NCI-H187 (cell line): ENCODE data around the gene EGFL7.

ENCODE experiments used
- DNase-seq, 2 experiments: peaks; one replicate each; lab custom pipeline; 2025; lab: John Stamatoyannopoulos, UW

The EGFL7 gene

DNA sequence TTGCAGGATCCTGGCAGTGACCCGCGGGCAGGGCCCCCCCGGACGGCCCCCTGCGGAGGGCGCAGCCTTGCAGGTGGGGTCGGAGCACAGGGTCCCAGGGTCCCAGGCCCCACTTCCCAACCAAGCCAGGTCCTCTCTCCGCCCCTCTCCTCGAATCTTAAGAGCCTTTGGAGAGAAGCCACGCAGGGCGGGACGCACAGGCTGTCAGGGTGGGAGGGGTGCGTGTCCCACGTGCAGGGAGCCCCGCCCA lies 18.4 kb upstream of the EGFL7 start:
- DNase-seq = no peak

DNA sequence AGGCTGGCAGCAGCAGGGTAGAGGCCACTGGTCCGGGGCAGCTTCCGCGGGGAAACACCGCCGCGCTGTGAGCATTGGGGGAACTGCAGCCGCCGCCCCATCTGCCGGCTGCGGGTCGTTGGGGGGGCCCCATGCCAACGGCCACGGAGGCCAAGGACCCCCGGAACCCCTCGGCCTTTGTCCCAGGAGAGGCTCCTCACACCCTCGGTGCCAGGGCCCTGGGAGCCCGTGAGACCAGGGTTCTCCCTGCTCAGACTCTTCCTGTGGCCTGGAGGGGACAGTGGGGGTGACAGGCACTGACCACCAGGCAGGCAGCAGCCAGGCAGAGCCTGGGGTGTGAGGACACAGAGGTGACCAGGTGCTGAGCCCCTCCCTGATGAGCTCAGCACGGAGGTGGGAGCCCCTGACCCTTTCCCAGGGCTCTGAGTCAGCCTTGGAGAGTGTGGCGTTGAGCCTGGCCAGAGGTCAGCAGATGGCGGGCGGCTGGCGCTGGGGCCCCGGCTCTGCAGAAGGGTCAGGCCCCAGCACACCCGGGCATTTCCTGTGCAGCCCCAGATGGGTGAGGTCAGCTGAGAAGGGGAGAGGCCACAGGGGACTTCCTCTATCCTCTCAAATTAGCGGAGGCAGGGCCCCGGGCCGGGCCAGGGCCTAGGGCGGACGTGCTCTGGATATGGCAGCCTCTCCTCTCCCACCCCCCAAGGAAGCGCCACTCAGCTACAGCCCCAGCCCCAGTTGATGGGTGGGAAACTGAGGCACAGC lies 17.9 kb upstream of the EGFL7 start:
- DNase-seq = no peak

DNA sequence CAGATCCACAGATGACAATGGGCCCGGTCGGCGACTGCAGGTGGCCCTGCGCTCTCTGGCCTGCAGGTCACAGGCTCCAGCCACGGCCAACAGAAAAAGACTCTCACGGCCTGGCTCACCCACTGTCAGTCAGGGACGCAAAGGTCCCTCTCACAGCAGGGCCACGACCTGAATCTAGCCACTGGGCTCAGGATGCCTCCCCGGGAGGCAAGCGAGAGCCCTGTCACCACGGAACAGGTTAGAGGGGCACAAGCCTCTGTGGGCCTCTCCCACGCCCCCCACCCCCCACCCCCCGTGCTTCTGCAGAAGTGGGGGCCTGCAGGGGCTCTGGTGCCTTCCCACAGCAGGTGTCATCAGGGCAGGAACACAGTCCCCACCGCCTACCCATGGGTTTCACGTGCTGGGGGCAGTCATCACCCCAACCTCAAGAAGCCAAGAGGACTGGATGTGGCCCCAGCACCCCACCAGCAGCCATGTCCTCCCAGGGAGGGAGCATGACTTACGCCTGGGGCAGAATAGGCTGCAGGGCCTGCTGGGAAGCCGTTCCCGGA lies 17.3 kb upstream of the EGFL7 start:
- no peak for DNase-seq

DNA sequence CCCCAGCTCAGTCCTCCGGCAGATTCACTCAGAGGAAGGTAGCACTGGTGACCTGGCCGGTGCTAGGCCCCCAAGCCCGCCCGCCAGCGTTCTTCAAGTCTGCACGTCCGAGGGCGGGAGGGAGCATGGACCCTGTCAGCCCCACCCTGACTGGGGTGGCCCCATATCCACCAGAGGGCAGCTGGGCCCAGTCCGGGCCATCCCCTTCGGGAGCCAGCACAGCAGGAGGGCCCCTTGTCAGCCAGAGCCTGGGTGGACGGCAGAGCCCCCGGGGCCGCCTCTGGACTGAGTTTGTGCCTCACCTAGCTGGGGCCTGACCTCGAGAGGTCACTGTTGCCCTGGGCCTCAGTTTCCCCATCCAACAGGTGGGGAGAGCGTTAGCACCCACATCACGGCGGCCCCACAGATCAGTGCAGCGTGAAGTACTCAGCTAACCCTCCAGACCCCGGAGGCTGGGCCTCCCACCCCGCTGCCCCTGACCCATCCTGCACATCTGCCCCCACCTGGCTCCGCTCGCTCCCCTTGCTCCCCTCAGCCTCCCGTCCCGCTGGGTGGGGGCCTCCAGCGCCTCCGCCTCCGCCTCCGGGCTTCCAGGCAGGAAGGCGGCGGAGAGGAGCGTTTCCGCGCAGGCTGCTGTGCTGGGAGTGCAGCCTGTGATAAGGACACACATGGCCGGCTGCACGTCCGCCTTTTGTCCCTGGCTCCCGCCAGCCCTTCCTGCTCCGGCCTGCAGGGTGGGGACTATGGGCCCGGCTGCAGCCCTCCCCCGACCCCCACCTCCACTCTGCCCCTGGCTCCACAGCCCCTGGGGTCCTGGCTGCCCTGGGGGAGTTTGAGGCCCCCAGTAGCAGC lies 16.6 kb upstream of the EGFL7 start:
- DNase-seq = no peak

DNA sequence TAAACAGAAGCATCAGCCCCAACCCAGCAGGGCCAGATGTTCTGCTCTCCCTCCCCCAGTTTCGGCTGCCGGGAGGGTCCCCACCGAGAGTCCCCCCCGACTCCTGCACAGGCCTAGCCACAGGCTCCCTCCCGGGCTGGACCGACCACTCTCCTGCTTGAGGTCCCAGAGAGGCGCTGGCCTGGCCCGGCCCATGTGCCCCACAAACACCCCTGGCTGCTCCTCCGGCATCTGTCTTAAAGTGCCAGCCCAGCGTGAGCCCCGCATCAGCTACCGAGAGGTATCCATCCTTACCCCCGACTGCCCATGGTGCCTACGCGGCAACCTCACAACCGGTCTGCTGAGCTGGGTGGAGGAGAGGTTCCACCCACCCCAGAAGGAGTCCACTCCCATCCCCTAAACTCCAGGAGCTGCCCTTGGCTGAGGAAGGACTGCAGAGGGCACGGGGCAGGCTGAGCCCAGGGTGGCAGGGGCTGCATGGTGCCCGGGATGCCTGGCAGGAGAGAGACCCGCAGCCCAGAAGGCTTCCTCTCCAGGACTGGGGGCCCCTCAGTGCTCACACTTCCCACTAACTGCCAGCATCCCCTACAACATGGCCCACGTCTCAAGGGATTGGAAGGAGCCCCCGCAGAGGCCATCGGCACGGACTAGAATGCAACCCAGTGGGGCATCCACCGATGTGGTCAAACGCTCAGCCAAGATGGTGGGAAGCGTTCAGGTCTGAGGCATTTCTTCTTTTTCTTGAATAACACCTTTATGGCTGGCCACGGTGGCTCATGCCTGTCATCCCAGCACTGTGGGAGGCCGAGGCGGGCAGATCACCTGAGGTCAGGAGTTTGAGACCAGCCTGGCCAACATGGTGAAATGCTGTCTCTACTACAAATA lies 15.6 kb upstream of the EGFL7 start:
- no peak for DNase-seq

DNA sequence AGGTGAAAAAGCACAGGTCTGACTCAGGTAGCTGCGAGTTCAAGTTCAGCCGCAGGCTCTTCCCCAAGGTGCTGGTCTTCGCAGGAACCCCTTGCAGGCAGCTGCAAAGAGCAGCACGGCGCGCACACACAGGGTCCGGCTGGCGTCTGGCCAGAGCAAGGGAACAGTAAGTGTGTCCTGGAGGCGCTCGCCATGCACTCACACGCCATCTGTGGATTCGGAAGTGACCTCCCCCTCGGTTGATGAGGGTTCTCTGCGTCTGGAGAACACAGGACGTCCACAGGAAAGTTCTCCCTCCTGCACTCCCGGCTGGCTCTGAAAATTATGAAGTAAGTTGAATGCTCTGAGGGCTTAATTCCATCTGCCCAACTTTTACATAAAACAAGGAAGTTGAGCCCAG lies 14.0 kb upstream of the EGFL7 start:
- DNase-seq = no peak

DNA sequence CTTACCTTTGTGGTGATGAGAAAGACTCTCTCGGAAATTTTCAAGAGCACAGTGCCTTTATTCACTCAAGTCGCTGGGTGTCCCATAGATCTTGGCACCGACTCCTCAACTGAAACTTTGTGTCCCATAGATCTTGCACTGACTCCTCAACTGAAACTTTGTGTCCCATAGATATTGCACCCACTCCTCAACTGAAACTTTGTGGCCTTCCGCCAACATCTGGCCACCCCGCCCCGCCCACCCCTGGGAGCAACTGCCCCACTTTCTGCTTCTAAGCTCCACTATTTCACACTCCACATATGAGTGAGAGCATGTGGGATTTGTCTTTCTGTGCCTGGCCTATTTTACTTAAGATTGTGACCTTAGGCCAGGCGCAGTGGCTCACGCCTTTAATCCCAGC lies 12.7 kb upstream of the EGFL7 start:
- no peak for DNase-seq

DNA sequence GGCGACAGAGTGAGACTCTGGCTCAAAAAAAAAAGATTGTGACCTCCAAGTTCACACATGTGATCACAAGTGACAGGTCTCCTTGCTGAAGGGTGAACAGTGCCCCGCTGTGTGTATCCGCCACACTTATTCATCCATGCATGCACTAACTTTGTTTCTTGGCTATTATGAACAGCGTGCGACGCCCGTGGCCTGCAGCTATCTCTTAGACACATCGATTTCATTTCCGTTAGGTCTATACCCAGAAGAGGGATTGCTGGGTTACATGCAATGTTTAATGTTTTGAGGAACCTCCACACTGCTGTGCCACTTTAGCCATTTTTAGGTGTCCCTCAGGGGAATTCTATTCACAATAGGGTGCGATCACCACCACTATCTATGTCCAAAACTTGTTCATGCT lies 12.1 kb upstream of the EGFL7 start:
- no peak for DNase-seq

DNA sequence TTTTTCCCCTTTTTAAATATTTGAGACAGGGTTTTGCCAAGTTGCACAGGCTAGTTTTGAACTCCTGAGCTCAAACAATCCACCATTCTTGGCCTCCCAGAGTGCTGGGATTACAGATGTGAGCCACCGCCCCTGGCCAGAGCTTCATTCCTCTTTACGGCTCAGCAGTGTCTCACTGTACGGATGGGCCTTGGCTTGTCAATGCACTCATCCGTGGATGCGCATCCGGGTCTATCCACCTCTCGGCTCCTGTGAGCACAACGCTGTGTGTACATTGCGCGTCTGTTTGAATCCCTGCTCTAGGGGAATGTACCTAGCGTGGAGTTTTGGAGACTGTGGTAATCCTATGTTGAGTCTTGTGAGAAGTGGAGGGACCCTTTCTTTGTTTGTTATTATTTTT lies 10.9 kb upstream of the EGFL7 start:
- DNase-seq = no peak

DNA sequence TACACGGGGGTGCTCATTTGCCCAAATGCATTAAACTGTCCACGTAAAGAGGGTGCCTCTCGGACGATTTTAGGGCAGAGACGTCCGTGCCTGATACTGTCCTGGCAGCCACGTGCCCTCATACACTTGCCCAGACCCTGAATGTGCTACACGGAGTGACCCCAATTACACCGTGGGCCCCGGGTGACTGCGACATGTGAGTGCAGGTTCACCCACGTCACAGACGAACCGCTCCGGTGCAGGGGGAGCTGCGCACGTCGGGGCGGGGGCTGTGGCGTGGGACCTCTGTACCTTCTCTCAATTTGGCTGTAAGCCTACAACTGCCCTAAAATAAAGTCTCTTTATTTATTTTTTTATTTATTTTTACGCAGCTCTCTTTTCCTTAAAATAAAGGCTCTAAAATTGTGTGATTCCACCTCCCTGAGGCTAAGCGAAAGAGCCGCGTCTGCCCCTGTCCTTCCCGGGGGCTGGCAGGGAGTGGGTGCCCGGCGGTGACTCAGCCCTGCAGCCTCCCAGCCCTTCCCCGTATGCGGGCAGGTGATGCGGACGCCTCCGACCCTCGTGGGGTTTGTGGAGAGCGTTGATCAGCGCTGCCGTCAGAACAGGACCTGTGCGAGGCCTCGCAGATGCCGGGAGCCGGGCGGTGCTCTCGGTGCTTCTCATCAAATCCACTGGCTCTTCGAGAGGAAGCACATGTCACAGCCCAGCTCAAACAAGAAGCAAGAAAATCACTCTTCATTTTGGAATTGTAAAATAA lies 9.2 kb upstream of the EGFL7 start:
- no peak for DNase-seq

DNA sequence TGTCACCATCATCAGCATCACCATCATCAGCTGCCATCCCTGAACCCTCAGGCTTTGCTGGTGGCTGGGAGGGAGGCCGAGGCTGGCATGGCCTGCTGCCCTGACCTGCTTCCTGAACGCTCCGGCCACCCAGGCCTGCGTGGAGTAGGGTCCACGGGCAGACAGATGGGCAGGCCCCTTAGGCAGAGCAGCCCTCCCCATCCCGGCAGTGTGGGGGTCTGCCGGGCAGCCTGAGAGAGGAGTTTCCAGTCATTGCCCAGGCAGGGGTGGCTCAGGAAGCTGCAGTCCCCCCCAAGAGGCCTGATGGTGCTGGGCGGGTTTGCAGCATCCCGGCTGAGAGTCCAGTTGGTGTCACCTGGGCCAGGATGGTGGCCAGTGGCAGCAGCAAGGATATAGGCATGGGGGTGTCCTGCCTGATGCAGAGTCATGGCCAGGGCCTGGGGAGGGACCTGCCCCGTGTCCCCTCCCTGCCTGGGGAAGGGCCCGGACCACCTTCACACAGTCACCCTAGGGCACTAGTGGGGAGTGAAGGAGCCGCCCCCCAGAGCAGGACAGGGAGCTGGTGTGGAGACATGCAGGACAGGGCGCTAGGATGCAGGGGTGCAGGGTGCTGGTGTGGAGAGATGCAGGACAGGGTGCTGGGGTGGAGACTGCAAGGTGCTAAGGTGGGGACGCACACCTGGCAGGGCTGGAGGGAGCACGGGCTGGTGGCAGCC lies 7.7 kb upstream of the EGFL7 start:
- DNase-seq = no peak

DNA sequence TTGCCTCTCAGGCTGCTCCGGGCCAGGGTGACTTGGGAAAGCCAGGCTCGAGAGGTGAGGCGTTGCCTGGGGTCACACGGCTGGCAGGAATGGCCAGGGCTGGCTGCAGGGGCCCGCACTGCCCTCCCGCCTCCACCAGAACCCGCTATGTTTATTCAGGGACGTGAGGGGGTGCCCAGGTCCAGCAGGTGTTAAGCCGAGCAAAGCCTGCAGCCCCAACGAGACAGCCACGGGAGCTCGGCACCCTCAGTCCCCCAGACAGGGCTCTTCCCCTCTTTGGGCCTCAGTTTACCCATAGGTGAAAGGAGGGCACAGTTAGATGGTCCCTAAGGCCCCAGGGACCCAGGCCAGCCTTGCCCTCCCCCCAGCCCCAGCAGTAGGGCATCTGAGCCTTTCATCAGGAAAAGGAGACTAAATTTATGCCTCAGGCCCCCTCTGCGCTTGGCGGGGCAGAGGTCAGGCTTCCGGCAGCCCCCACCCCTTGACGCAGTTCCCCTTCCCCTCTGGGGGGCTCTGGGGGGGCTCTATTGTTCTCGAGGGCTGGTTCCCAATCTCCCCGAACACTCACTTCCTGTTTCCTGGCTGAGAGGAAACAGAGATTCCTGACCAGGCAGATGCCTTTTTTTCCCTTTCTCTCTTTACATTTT lies 7.1 kb upstream of the EGFL7 start:
- DNase-seq = no peak

DNA sequence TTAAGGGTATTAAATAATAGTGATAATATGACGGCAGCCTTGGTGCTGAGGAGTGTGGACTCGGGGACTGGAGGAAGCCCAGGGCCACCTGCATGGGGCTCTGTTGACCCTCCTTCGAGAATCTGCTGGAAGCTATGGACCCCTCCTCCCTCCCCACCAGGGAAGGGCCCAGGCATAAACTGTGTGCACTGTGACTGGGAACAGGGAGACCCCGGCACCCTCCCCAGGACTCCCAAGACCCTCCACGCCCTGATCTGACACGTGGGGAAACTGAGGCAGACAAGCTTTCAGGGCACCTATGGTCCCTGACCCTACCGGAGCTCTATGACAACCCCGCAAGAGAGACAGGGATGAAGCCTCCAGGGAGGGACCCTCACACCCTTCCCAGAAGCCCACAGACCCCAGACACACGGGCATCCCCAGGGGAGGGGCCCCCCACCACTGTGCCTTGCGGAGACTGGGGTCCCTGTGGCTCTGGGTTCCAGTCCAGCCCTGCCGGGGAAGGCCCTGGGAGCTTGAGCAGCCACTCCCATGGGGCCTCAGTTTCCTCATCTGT lies 6.5 kb upstream of the EGFL7 start:
- no peak for DNase-seq

DNA sequence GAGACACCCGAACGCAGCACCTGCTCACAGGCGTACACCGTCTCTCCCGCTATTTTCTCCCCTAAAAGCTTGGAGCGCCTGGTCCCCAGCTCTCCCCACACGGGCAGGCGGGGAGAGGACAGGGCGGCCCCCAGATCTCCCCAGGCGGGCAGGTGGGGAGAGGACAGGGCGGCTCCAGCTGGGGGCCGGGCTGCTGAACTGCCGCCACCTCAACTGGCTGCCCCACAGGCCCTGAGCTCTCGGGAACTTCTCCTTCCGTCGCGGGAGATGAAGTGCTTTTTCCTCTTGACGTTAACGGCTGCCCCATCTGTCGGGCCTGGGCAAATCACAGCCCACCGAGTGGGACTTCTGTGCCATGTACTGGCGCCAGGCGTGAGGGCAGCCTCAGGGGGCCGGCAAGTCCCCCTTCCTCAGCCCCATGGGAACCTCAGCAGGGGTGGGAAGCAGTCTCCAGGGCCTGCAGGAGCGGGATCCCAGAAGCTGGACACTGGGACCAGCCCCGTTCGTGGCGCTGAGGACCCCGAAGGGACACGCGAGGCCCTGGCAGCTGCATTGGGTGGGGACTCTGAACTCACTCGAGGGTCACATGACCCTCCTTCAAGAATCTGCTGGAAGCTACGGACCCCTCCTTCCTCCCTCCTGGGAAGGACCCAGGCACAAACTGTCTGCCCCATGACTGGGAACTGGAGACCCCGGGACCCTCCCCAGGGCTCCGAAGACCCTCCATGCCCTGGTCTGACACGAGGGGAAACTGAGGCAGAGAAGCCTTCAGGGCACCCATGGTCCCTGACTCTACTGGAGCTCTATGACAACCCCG lies 5.7 kb upstream of the EGFL7 start:
- DNase-seq = no peak

DNA sequence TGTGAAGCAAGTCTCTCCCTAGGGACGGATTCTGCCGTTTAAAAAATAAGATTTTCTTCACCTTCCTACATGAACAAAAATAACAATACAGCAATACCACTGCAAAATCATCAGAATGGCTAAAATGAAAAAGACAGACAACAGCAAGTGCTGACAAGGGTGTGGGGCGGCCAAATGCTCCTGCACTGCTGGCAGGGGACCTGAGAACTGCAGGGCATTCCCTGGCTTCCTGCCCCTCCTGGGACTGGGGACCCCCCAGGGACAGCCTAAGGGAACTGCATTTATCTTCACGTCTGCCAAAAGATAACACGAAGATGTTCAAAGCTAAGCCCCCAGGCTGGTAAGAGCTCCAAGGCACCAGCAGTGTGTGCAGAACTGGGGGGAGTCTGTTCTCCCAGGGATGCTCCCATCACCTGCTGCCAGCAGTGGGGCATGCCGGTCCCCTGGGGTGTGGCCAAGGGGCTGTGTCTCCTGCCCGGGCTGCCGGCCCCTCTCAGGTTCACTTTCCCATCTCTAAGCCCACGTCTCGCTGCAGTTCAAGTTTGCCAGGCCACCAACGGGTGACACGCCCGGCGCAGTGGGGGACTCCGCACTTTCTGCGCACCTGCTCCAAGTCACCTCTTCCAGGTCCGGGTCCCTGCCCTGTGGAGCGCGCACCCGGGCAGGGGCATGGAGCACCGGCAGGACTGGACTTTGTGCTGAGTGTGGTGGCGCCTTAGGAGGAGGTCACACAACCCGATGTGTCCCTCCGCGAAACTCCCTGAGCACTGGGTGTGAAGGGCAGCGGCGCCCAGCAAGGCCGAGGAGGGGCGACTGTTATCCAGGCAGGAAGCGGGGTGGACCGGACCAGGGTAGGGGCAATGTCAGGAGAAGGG lies 4.5 kb upstream of the EGFL7 start:
- DNase-seq = no peak

DNA sequence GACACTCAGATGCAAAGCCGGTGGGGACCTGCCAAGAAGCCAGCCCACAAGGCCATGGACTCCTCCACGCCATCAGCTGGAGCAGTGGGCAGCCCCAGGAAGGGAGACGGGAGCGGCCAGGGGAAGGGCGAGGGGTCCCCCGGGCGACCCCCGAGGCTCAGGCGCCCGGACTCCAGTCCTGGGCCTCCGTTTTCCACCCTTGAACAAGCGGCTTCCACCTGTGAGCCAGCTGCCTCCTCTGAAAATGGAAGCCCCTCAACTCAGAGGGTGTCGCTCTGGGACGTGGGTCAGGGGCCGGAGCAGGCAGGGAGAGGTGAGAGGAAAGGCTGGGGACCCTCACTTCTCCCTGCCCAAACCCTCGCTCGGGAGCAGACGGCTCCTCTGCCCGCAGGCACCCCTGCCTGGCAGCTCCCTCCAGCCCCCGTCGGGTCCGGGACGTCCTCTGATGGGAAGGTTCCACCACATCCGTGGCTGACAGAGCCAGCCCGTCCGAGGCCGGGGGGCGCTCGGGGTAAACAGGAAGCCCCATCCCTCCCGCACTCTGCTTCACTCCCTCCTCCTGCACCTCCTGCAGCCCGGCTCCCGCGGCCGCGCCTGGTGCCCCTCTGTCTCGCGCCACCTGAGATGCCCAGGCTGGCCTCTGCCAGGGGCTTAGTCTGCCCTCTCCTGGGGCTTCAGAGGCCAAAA lies 3.7 kb upstream of the EGFL7 start:
- no peak for DNase-seq

DNA sequence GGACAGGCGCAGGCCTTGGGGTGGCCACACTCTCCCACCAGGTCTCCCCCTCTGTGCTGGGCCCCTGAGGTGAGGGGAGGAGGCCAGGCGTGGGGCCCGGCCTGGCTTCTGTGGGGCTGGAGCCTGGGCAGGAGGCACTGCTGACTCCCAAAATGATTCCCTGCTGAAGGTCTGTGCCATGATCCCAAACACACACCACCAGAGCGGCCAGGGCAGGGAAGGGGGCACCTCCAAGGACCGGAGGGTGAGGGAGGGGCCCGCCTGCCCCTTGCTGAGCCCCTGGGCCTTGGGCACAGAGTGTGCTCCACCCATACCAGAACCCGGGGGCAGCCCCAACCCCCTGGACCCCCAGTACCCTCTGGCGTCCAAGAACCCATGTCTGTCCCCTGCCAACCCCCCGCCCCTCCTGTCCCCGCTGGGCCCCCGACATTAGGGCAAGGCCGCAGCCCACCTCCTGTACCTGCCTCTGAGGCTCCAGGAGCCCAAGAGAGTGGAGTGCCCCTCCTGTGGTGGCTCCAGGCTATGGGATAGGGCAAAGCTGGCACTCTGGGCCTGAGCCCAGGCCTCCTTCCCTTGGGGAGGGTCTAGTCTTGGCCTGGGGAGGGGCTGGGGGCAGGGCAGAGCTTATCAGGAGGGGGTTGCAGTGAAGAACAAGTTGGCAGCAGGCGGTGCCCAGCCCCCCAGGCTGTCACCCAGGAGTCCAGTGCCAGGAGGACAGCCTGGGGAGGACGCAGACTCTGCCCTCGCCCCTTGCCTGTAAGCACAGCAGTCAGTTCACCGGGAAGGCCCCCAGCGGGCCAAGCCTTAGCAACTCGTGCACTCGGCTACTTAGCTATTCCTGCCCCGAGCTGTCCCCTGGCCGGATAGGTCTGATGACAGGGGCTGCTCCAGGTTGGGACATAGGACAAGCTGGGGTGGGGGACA lies 2.6 kb upstream of the EGFL7 start:
- DNase-seq = no peak
